Measurements from ENCODE around the gene MGAT5. TPM values are rescaled to one million over a fixed set of nuclear protein-coding genes. Genes with fewer than 3 reads are reported as not detected.

Gene MGAT5
- total RNA-seq, 2 experiments from 2014 or later, result 45.3 to 52.3 TPM

DNA sequence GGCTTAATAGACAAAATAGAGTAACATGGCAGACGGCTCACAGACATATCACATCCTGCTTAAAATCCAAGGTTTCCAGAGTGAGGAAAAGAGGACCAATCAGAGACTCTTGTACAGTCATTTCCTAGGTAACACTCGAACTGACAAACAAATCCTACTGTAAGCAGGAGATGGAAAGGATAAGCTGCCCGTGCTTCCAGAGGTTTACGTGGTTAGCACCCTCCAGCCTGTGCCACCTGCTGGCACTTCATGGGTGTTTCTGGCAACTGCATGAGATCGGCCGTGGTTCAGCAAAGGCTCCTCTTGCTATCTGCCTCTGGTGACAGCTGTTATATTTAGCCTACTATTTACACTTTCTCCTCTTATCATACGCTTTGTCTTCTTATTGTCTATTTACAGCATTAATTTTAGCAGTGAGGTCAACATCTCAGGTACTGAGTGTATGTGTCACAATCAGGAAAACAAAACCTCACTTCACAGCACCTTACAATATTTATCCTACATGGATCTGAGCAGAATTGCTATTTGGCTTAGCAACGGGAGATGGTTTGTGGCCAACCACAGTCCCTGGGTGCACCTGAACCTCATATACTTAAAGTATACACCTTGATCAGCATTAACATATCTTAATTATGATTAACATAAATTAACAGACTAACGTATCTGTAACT is 238.0 kb downstream of the MGAT5 start:
- ChIA-PET POLR2A (no interaction called here), CTCF (no interaction called here)

DNA sequence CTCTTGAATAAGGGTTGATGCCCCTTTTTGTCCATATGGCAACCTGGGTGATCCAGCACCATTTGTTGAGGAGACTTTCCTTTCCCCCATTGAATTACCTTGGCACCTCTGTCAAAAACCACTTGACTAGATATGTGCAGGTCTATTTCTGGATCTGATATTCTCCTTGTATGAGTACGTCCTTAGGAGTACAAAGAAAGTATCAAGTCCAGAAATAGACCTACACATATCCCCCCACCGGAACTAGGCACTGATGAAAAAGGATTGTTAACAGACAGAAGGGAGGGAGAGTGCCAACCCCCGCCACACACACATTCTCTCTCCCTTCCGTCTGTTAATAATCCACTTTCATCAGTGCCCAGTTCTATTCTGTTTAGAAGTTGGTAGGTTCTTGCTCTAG is 239.9 kb downstream of the MGAT5 start:
- ChIA-PET POLR2A (no interaction called here), CTCF (interaction anchor here (0.6 kb wide), 1 partner anchor 51 kb away, joined by 3 read pairs; no protein-coding TSS in a partner anchor)

GRCh38 chr2:134498654-134499053 is 244.8 kb downstream of the MGAT5 start:
- CTCF ChIA-PET, result interaction anchor here (0.7 kb wide), 1 partner anchor 9 kb away, joined by 3 read pairs; no protein-coding TSS in a partner anchor
- POLR2A ChIA-PET, result interaction anchor here (0.7 kb wide), 1 partner anchor 9 kb away, joined by 10 read pairs; no protein-coding TSS in a partner anchor

GRCh38 chr2:134499307-134499926 is 245.5 kb downstream of the MGAT5 start:
- CTCF ChIA-PET, result no interaction called here
- POLR2A ChIA-PET, result no interaction called here

DNA sequence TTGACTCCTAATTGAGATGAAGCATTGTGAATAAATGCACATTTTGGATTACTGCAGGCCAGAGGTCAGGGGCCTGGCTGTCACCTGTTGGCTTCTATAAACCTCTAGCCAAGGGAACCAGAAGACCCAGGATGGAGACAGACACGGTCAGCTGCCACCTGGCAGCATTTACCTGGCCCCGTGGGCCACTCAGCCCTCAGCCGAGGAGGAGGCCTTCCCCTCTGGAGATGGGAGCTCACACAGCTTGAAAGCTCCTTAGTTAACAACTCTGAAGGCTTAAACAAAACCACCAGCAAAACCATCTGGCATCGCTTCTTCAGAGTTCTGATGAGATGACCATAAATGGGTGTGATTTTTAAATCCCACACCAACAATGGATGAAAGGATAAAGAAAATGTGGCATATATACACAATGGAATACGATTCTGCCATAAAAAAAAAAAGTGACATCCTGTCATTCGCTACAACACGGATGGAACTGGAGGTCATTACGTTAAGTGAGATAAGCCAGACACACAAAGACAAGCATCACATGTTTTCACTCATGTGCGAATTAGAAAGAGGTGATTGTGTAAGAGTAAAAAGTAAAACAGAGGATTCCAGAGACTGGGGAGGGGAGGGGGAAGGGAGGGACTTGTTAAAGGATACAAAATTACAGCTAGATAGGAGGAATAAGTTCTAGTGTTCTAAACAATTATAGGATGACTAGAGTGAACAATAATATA is 246.5 kb downstream of the MGAT5 start:
- CTCF ChIA-PET, result no interaction called here

GRCh38 chr2:134501476-134502091 is 247.7 kb downstream of the MGAT5 start:
- CTCF ChIA-PET, result no interaction called here
- POLR2A ChIA-PET, result no interaction called here

More for the DNA sequence above, 246.5 kb downstream of the MGAT5 start:
- POLR2A ChIA-PET, result no interaction called here

- POLR2A ChIA-PET, result no interaction called here
- CTCF ChIA-PET, result no interaction called here
Observed at GRCh38 chr2:134502104-134502503, 248.2 kb downstream of the MGAT5 start.

All from activated CD8-positive, alpha-beta memory T cell treated with anti-CD3 and anti-CD28 coated beads for 36 hours (primary cell).